Naive B cell (primary cell): ENCODE results near the gene C8G. TPM values are rescaled to one million over a fixed set of nuclear protein-coding genes. Genes with fewer than 3 reads are reported as not detected.

ENCODE experiments used
- ATAC-seq, 2 donors: fragments of 150-1000 bp; cut with Tn5 transposase; 2 replicates each; pipeline ENCODE4 v1.10.0; 2021; ENCODE audit warnings: low read depth in 2 of 2, mild to moderate bottlenecking in 2 of 2, moderate library complexity in 2 of 2
- DNase-seq: peaks from one replicate; pipeline ENCODE4 v3.0.0; 2022
- H3K27ac Mint-ChIP-seq, 6 donors: one replicate each; pipeline ENCODE4 v1.8.0; 2020 to 2022; ENCODE audit warnings: mild to moderate bottlenecking in 6 of 6, mixed read lengths in 6 of 6, moderate library complexity in 5 of 6, inconsistent platforms in 2 of 6
- H3K27me3 Mint-ChIP-seq, 3 donors: one replicate each; pipeline ENCODE4 v1.8.0; 2021 to 2022; ENCODE audit warnings: mixed read lengths in 3 of 3, mild to moderate bottlenecking in 1 of 3
- H3K36me3 Mint-ChIP-seq, 2 donors: one replicate each; pipeline ENCODE4 v1.8.0; 2020 to 2022; ENCODE audit warnings: mixed read lengths in 2 of 2, inconsistent platforms in 1 of 2, mild to moderate bottlenecking in 1 of 2
- H3K4me1 Mint-ChIP-seq, 3 donors: one replicate each; pipeline ENCODE4 v1.8.0; 2020 to 2022; ENCODE audit warnings: mixed read lengths in 3 of 3, inconsistent platforms in 1 of 3, mild to moderate bottlenecking in 1 of 3, moderate library complexity in 1 of 3
- H3K4me3 Mint-ChIP-seq, 8 donors: one replicate each; pipeline ENCODE4 v1.8.0; 2020 to 2022; ENCODE audit warnings: mild to moderate bottlenecking in 8 of 8, mixed read lengths in 8 of 8, moderate library complexity in 8 of 8, inconsistent platforms in 2 of 8
- H3K9me3 Mint-ChIP-seq, 7 donors: one replicate each; pipeline ENCODE4 v1.8.0; 2020 to 2022; ENCODE audit warnings: mixed read lengths in 7 of 7, mild to moderate bottlenecking in 5 of 7, inconsistent platforms in 2 of 7, moderate library complexity in 1 of 7
- polyA plus RNA-seq, 6 donors: library from polyadenylated mRNA; unstranded; fragments of 300-500 nt; fragmentation: Illumina TruSeq; gene quantifications; one replicate each; pipeline ENCODE4 v1.2.3, GENCODE V29; 2021; ENCODE audit warnings: low read depth in 6 of 6

Gene C8G
- polyA plus RNA-seq, 6 donors from 2014 or later: not detected

DNA sequence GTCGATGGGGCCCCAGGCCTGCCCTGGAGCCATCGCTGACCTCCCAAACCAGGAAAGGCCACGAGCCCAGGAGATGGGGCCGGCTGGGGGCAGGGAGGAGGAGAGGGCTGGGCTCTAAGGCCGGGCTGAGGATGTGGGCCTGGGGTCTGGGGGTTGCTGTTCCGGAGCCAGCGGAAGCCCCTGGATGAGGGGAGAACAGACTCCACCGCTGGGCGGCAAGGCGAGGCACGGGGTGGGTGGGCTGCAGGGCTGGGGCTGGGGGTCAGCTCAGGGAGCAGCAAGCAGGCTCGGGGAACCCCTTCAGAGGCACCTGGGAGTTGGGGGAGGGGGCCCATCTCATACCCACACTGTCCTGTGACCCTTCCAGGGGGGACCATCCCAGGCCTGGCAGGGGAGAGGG, 18.7 kb downstream of the C8G start:
- H3K4me3 Mint-ChIP-seq: no peak overlapping the region
- no peaks in the 10 kb centered on the region for H3K36me3 Mint-ChIP-seq
- DNase-seq: no peak
- H3K4me1 Mint-ChIP-seq: peaks cover 8 to 13% (median 9%) of the 10 kb centered on the region in 3 donors
- no peaks in the 10 kb centered on the region for H3K9me3 Mint-ChIP-seq
- ATAC-seq: no peak
- no peak overlapping the region for H3K27ac Mint-ChIP-seq
- peaks cover 9 to 19% (median 11%) of the 10 kb centered on the region in 3 donors for H3K27me3 Mint-ChIP-seq

DNA sequence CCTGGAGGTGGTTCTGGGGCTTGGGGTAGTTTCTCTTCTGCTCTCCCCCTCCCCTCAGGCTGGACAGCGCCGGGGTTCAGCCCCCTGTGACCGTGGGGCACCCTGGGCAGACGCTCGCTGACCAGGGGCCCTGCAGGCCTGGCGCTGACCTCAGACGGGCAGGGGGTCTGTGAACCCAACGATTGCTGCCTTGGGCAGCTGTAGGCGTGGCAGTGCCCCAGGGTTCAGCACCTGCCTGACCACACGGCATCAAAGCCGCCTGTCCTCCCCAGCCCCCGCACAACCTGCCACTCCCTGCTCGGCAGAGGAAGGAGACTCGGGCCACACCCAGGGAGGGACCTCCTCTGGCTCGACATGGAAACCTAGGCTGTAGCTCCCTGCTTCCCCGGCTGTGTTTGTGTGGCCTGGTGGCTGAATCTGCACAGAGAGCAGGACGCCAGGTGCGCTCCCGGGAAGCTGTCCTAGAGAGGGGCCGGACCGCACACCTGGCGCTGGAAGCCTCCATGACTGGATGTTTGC, 19.2 kb downstream of the C8G start:
- H3K4me1 Mint-ChIP-seq: peaks cover 8 to 13% (median 9%) of the 10 kb centered on the region in 3 donors
- no peak for DNase-seq
- ATAC-seq: no peak
- H3K36me3 Mint-ChIP-seq: no peaks in the 10 kb centered on the region
- H3K4me3 Mint-ChIP-seq: no peak overlapping the region
- H3K9me3 Mint-ChIP-seq: no peaks in the 10 kb centered on the region
- no peak overlapping the region for H3K27ac Mint-ChIP-seq
- peaks cover 9 to 19% (median 11%) of the 10 kb centered on the region in 3 donors for H3K27me3 Mint-ChIP-seq

DNA sequence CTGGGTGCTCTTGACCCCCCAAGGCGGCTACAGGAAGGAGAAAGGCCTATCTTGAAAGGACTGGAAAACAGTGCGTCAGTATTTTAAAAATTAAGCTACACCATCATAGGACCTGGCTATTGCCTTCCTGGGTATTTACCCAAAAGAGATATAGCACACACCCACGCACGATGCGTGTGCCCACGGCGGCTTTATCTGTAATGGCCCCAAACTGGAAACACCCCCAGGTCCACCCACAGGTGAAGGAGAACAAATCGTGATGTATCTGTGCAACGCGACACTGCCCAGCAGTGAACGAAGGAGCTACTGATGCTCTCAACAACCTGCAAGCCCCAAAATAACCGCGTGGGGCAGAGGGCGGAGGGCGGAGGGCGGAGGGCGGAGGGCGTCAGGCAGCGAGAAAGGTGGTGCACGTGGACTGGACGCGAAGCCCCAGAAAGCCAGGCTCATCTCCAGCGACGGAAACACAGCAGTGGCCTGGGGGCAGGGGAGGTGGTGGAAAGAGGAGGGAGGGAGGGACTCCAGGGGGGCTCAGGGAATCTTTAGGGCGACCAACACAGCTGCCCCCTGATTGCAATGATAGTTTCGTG, 19.9 kb downstream of the C8G start:
- peaks cover 8 to 13% (median 9%) of the 10 kb centered on the region in 3 donors for H3K4me1 Mint-ChIP-seq
- no peak overlapping the region for H3K27ac Mint-ChIP-seq

DNA sequence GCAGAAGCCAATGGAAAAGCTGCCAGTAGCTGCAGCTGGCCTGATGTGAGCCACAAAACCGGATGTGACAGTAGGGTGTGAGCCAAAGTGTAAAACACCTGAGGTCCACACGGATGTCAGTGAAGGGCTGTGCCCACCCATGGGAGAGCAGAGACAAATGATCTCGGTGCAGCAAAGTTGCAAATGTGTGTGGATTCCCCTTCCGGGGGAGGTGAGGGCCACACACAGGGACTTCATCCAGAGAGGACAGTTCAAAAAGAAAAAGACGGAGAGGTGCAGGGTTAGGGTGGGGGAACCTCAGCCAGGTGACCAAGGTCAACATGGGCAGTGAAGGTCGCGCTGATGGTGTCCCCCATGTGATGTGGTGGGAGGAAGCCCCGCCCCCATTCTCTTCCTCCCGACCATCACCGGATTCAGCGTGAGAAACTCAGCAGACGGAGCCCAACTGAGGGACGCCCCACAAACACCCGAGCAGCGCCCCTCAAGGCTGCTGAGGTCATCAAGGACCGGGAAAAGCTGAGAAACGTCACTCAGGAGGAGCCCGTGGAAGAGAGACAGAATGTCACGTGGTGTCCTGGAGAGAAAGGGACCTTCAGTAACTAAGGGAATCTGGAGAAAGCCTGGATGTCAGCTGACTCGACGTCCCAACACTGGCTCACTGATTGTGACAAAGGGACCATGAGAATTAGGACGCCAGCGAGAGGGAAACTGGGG, 20.9 kb downstream of the C8G start:
- DNase-seq (no peak), ATAC-seq (peak in 1 of 2 donors; percentile 81)
- Mint-ChIP-seq H3K4me1 (peaks cover 8 to 13% (median 9%) of the 10 kb centered on the region in 3 donors), H3K27ac (peak overlapping the region in 1 of 6 donors; percentile 15), H3K4me3 (peak overlapping the region; percentile 1 to 76 (median 40)), H3K27me3 (peaks cover 9 to 27% (median 11%) of the 10 kb centered on the region in 3 donors), H3K9me3 (no peaks in the 10 kb centered on the region), H3K36me3 (no peaks in the 10 kb centered on the region)

More for the DNA sequence above, 19.9 kb downstream of the C8G start:
- peaks cover 9 to 21% (median 11%) of the 10 kb centered on the region in 3 donors for H3K27me3 Mint-ChIP-seq
- DNase-seq: no peak
- no peaks in the 10 kb centered on the region for H3K9me3 Mint-ChIP-seq
- ATAC-seq: no peak
- no peak overlapping the region for H3K4me3 Mint-ChIP-seq
- no peaks in the 10 kb centered on the region for H3K36me3 Mint-ChIP-seq

DNA sequence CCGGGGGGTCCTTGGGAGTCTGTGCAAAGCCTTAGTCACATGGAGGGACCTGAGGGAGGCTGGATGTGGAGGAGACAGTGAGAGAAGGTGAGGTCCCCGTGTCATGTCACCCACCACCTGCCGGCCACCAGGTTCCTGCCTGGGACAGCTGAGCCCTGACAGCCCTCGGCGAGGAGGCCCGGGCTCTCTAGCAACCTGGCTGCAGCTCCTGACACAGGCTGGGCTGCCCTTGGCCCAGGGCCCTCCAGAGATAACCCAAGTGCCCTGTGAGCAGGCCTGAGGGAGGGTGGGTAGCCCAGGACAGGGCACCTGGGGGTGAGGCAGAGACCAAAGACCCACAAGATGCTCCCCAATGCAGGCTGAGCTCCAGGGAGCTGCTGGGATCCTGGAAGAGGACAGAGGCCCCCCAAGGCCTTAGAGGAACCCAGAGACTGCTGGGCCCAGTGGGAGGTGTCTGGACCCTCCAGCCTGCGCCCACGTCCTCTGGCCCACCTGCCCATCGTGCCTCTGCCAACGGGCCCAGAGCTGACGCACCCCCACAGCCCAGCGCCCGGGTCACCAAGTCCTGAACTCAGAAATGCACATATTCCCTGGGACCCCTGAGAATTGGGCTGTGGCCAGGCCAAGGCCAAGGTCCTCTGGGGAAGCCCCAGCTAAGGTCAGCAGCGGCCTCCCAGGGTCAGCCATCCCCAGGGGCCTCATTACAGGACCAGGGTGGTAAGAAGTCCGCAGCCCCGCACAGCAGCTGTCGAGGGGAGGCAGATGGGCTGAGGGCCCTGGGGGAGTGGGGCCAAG, 23.5 kb downstream of the C8G start:
- Mint-ChIP-seq H3K36me3 (no peaks in the 10 kb centered on the region), H3K27ac (no peak overlapping the region), H3K4me1 (peaks cover 8 to 13% (median 9%) of the 10 kb centered on the region in 3 donors), H3K4me3 (no peak overlapping the region), H3K27me3 (peaks cover 8 to 20% (median 9%) of the 10 kb centered on the region in 3 donors), H3K9me3 (no peaks in the 10 kb centered on the region)
- DNase-seq (no peak), ATAC-seq (no peak)

DNA sequence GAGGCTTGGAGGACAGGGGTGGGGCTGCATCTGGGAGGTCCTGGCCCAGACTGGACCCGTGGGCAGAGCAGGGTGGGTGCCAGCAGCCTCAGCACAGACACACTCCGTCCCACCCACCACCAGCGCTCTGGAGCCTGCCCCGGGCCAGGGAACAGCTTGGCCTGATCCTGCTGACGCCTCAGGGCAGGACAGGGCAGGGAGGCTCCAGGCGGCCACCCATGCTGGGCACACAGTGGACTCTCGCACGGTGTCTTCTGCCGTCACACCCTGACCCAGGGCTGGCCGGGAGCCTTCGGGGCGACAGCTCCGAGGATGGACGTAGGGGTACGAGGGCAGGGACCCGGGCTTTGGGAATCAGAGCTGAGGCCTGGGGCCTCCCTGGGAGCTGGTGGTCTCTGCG, 24.1 kb downstream of the C8G start:
- peaks cover 8 to 20% (median 9%) of the 10 kb centered on the region in 3 donors for H3K27me3 Mint-ChIP-seq

DNA sequence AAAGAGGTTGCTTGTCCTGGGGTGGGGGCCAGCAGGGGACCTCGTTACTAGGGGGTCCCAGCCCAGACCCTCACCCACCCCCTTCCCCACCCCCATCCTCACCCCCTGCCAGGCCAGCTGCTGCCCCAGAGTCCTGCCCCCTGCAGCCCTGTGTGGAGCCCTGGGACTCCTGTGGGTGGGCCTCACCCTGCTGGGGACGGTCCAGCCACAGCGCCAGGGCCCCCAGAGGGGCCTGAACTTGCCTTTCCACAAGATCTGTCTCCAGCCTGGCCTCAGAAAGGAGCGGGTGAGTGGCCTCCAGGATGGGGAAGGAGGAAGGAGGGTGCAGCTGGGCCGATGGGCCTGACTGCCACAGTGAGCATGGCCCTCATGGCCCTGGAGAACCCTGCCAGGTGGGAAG, 24.7 kb downstream of the C8G start:
- no peaks in the 10 kb centered on the region for H3K9me3 Mint-ChIP-seq
- H3K4me1 Mint-ChIP-seq: peaks cover 8 to 13% (median 9%) of the 10 kb centered on the region in 3 donors
- peaks cover 8 to 20% (median 9%) of the 10 kb centered on the region in 3 donors for H3K27me3 Mint-ChIP-seq
- no peak for ATAC-seq
- no peak overlapping the region for H3K4me3 Mint-ChIP-seq
- H3K36me3 Mint-ChIP-seq: no peaks in the 10 kb centered on the region
- no peak overlapping the region for H3K27ac Mint-ChIP-seq
- DNase-seq: no peak

More for the DNA sequence above, 24.1 kb downstream of the C8G start:
- H3K4me3 Mint-ChIP-seq: no peak overlapping the region
- H3K9me3 Mint-ChIP-seq: no peaks in the 10 kb centered on the region
- H3K4me1 Mint-ChIP-seq: peaks cover 8 to 13% (median 9%) of the 10 kb centered on the region in 3 donors
- DNase-seq (no peak), ATAC-seq (no peak)
- H3K27ac Mint-ChIP-seq: no peak overlapping the region
- no peaks in the 10 kb centered on the region for H3K36me3 Mint-ChIP-seq

DNA sequence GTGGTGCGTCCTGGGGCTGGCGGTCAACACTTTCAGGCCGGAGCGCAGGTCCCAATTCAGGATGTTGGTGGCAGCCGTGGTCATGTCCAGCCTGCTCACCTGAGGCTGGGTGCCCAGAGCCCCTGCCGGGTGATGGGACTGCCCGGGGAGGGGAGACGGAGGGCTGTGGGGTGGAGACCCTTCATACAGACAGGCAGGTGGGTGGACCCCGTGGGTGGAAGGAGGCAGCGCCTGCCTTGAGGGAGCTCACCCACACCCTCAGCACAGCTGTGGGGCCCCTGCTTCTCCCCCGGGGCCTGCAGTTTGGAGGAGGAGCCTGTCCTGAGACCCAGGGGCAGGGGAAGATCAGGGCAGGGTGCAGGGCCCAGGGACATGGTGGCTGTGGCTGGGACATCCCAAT, 25.3 kb downstream of the C8G start:
- ATAC-seq (no peak), DNase-seq (no peak)
- H3K4me3 Mint-ChIP-seq: no peak overlapping the region
- no peaks in the 10 kb centered on the region for H3K9me3 Mint-ChIP-seq
- peaks cover 8 to 24% (median 9%) of the 10 kb centered on the region in 3 donors for H3K27me3 Mint-ChIP-seq
- peaks cover 8 to 13% (median 9%) of the 10 kb centered on the region in 3 donors for H3K4me1 Mint-ChIP-seq
- H3K36me3 Mint-ChIP-seq: no peaks in the 10 kb centered on the region
- H3K27ac Mint-ChIP-seq: no peak overlapping the region

DNA sequence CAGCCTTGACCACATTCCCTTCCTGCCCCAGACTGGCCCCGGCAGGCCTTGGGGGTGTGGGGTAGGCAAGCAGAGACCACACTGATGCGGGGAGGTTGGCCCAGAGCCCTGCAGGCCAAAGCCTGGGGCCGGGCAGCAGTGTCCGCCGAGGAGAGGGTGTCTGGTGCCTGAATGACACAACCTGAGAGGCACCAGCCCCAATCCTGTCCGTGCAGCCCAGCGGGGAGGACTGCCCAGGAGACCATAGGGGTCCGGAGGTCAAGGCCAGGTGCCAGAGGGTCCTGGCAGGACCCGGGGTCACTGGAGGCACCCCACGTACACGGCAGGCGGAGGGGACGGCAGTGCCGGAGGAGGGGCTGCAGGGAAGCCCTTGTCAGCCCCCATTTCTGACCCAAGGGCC, 26.7 kb downstream of the C8G start:
- no peak for DNase-seq
- Mint-ChIP-seq H3K9me3 (no peaks in the 10 kb centered on the region), H3K27ac (no peak overlapping the region), H3K4me1 (no peaks in the 10 kb centered on the region), H3K4me3 (no peak overlapping the region), H3K27me3 (peaks cover 4 to 26% (median 8%) of the 10 kb centered on the region in 3 donors), H3K36me3 (no peaks in the 10 kb centered on the region)
- ATAC-seq: no peak

DNA sequence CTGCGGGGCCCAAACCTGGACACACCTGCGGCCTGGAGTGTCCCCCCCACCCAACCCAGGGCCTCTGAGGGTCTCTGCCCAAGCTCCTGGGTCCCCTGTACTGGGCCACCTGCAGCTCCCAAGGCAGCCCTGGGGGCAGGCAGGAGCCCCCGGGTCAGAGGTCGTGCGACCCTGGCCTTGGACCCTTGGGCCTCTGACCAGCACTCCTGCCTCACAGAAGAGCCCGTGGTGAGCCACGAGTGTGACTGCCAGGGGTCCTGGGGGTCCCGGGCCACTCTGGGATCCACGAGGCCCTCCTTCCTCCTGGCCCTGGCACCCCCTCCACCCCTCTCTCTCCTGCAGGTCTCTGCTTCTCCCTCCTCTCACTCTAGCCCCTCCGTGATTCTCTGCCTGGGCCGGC, 27.3 kb downstream of the C8G start:
- Mint-ChIP-seq H3K4me1 (no peaks in the 10 kb centered on the region), H3K27ac (no peak overlapping the region), H3K36me3 (no peaks in the 10 kb centered on the region), H3K4me3 (no peak overlapping the region), H3K9me3 (no peaks in the 10 kb centered on the region), H3K27me3 (peaks cover 4 to 32% (median 13%) of the 10 kb centered on the region in 3 donors)
- ATAC-seq: no peak
- DNase-seq: no peak

DNA sequence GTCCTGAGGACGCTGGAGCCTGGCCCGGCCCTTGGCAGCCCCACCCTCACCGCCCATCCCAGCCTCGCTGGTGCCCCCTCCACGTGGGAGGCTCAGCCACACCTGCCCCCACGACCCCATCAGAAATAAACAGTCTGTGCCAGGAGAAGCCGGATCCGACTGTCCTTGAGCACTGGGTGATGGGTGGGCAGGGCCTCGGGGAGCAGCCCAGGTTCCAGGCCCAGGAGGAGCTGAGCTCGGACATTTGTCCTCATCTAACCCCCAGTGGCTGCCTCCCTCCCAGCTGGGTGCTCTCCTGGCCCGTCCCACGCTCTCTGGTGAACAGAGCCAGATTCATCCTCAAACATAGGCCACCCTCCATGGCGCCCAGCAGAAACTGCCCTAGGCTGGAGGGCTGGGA, 27.7 kb downstream of the C8G start:
- H3K36me3 Mint-ChIP-seq: no peaks in the 10 kb centered on the region
- no peak for ATAC-seq
- no peaks in the 10 kb centered on the region for H3K9me3 Mint-ChIP-seq
- H3K27me3 Mint-ChIP-seq: peaks cover 4 to 36% (median 15%) of the 10 kb centered on the region in 3 donors
- H3K4me1 Mint-ChIP-seq: no peaks in the 10 kb centered on the region
- no peak overlapping the region for H3K4me3 Mint-ChIP-seq
- no peak overlapping the region for H3K27ac Mint-ChIP-seq
- DNase-seq: no peak

DNA sequence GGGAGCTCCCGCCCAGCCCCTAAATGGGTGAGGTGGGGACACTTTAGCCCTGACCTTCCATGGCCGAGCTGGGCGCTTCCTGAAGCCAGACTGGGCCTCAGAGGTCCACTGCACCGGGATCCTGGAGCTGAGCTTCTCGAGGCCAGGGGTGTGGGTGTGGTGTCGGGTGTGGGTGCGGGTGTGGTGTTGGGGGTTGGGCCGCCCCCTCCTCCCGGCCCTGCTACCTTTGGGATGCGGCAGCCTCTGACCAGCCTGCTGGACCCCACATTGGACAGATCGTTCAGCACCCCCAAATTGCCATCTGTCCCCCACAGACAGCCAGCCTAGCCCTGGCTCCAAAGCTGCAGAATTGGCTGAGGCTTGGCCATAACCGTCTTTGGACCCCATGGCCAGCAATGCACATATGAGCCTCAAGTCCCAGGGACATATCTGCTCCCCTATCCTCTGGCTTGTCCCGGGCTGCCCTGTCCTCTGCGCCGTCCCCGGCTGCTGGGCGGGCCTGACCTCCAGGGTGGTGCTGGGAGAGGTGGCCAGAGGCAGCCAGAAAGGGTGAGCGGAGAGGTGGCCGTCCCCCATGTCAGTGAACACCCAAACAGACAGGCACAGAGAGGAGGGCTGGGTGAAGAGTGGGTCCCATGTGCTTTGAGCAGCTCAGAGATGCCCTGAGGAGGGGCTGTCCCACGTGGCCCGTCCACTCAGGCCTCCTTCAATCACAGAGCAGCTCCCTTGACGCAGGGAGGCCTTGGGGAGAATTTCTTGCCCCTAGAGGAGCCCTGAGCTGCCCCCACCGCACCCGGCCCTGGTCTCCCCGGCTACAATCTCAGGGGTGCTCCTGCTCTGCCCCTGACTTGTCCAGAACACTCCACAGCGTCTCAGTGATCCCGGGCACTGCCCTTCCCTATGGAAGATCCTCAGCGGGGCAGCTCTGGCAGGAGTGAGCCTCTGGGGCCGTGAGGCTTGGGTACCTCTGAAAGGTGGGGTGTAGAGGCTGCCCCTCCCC, 28.9 kb downstream of the C8G start:
- Mint-ChIP-seq H3K36me3 (no peaks in the 10 kb centered on the region), H3K27ac (peak overlapping the region in 1 of 6 donors; percentile 56)

More for the DNA sequence above, 28.9 kb downstream of the C8G start:
- Mint-ChIP-seq H3K4me3 (no peak overlapping the region), H3K4me1 (no peaks in the 10 kb centered on the region), H3K9me3 (no peaks in the 10 kb centered on the region), H3K27me3 (peaks cover 4 to 37% (median 15%) of the 10 kb centered on the region in 3 donors)
- DNase-seq: no peak
- ATAC-seq: no peak
